Fibroblast of lung (primary cell): Measurements from ENCODE around the gene C2orf81. TPM values are rescaled to one million over a fixed set of nuclear protein-coding genes. Genes with fewer than 3 reads are reported as not detected.

Experiments
- DNase-seq, 2 donors: peaks; one replicate each; pipeline versions ENCODE4 v3.0.0 to v3.0.0-alpha.2; 2010; ENCODE audit warnings: low read depth in 2 of 2
- H2AFZ ChIP-seq: 2 replicates; pipeline ENCODE4 v1.5.1; 2012; ENCODE audit warnings: low read length, control low read depth, inconsistent platforms
- H3K27ac ChIP-seq: 2 replicates; pipeline ENCODE4 v1.5.1; 2011; ENCODE audit warnings: low read length, control low read depth; ENCODE audit not compliant: insufficient read depth
- H3K27me3 ChIP-seq: 2 replicates; pipeline ENCODE4 v1.5.1; 2011; ENCODE audit warnings: mild to moderate bottlenecking, low read length; ENCODE audit not compliant: control insufficient read depth, insufficient read depth
- H3K36me3 ChIP-seq: 2 replicates; pipeline ENCODE4 v1.5.1; 2011; ENCODE audit warnings: low read length; ENCODE audit not compliant: control insufficient read depth, insufficient read depth
- H3K4me1 ChIP-seq: 2 replicates; pipeline ENCODE4 v1.5.1; 2011; ENCODE audit warnings: low read length; ENCODE audit not compliant: control insufficient read depth, insufficient read depth; ENCODE audit errors: extremely low read depth
- H3K4me2 ChIP-seq: 2 replicates; pipeline ENCODE4 v1.5.1; 2011; ENCODE audit warnings: low read length, control low read depth; ENCODE audit not compliant: insufficient read depth; ENCODE audit errors: extremely low read depth
- H3K4me3 ChIP-seq, 4 experiments: fragments of 200-600 bp in 1 of 4; sonication (generic) in 1 of 4; replicated peaks in 1 of 4; 2 replicates each; pipeline ENCODE4 v1.5.1; 2011 to 2016; ENCODE audit warnings: low read length in 4 of 4, low read depth in 3 of 4, mild to moderate bottlenecking in 3 of 4, control low read depth in 2 of 4, inconsistent platforms in 1 of 4, mixed read lengths in 1 of 4; ENCODE audit not compliant: insufficient read depth in 1 of 4; ENCODE audit errors: control extremely low read depth in 1 of 4
- H3K79me2 ChIP-seq: 2 replicates; pipeline ENCODE4 v1.5.1; 2012; ENCODE audit warnings: mild to moderate bottlenecking, low read length, inconsistent platforms; ENCODE audit not compliant: control insufficient read depth, insufficient read depth
- H3K9ac ChIP-seq: 2 replicates; pipeline ENCODE4 v1.5.1; 2011; ENCODE audit warnings: mild to moderate bottlenecking, low read length, control low read depth; ENCODE audit not compliant: insufficient read depth
- H3K9me3 ChIP-seq: 2 replicates; pipeline ENCODE4 v1.5.1; 2012; ENCODE audit warnings: low read depth, low read length; ENCODE audit not compliant: control insufficient read depth, insufficient read depth
- H4K20me1 ChIP-seq: 2 replicates; pipeline ENCODE4 v1.5.1; 2011; ENCODE audit warnings: low read length; ENCODE audit not compliant: control insufficient read depth, insufficient read depth; ENCODE audit errors: extremely low read depth
- EZH2 ChIP-seq: IDR thresholded peaks from 2 replicates; pipeline ENCODE4 v1.5.1; 2012; ENCODE audit warnings: low read length, control low read depth, mild to moderate bottlenecking; ENCODE audit errors: missing control alignments
- polyA plus RNA-seq, 2 donors: library from polyadenylated mRNA; depleted of rRNA in 1 of 2; stranded (reverse) in 1 of 2; unstranded in 1 of 2; fragments of >200 nt; gene quantifications; 2 replicates each; pipeline ENCODE4 v1.2.1, GENCODE V29; 2011 to 2012; ENCODE audit warnings: missing spikeins in 1 of 2
- total RNA-seq: library from RNA; depleted of rRNA; stranded (reverse); fragments of >200 nt; gene quantifications from 2 replicates; pipeline ENCODE4 v1.2.1, GENCODE V29; 2014
- TF ChIP-seq, protein P1 (sequence below), 2 donors: IDR thresholded peaks in 1 of 2; conservative IDR thresholded peaks in 1 of 2; 1 replicate in 1 of 2; 2 replicates in 1 of 2; pipeline ENCODE4 v1.5.1; 2011 to 2012; ENCODE audit warnings: low read length in 2 of 2, control low read depth in 1 of 2, inconsistent platforms in 1 of 2, low read depth in 1 of 2, mild to moderate bottlenecking in 1 of 2

C2orf81 gene
- total and polyA plus RNA-seq, 2 donors (not counting 1 experiment from before 2014, with no cell fraction given), result 0.25 to 1.5 TPM

DNA sequence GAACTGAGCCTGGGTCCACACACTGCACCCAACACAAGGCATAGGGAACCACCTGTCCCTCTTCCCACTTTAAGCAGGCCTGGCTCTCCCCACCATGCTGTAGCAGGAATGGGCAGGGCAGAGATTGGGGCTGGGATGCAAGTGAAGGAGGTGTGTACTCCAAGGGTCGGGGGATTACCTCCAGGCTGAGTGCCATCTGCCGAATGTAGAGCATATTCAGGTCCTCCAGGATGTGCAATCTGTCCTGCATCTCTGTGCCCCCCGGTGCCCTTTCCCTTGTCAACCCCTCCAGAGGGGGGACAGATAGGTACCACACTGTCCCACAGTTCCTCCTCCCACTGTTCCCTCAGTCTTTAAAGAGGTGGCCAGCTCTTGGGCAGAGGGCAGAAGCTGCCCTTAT, 18.0 kb upstream of the C2orf81 start:
- no peak overlapping the region for H3K27ac ChIP-seq
- H4K20me1 ChIP-seq, result no peaks in the 10 kb centered on the region
- peak overlapping the region; percentile 99 for H3K4me2 ChIP-seq
- peak overlapping the region; percentile 68 to 84 (median 77) for H3K4me3 ChIP-seq
- no peak overlapping the region for H2AFZ ChIP-seq
- H3K27me3 ChIP-seq, result no peaks in the 10 kb centered on the region
- no peak for DNase-seq
- H3K36me3 ChIP-seq, result no peaks in the 10 kb centered on the region
- H3K4me1 ChIP-seq, result peaks cover 12% of the 10 kb centered on the region
- H3K79me2 ChIP-seq, result no peaks in the 10 kb centered on the region
- H3K9me3 ChIP-seq, result no peaks in the 10 kb centered on the region
- TF ChIP-seq, protein P1, sequence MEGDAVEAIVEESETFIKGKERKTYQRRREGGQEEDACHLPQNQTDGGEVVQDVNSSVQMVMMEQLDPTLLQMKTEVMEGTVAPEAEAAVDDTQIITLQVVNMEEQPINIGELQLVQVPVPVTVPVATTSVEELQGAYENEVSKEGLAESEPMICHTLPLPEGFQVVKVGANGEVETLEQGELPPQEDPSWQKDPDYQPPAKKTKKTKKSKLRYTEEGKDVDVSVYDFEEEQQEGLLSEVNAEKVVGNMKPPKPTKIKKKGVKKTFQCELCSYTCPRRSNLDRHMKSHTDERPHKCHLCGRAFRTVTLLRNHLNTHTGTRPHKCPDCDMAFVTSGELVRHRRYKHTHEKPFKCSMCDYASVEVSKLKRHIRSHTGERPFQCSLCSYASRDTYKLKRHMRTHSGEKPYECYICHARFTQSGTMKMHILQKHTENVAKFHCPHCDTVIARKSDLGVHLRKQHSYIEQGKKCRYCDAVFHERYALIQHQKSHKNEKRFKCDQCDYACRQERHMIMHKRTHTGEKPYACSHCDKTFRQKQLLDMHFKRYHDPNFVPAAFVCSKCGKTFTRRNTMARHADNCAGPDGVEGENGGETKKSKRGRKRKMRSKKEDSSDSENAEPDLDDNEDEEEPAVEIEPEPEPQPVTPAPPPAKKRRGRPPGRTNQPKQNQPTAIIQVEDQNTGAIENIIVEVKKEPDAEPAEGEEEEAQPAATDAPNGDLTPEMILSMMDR (conservative IDR thresholded peaks at IDR 0.05 in 1 of 2, IDR thresholded peaks at IDR 0.05 in 1 of 2; ENCODE audit: low read depth in 1 of 2, low read length in 2 of 2), result no peak
- TF ChIP-seq EZH2, result no peak
- H3K9ac ChIP-seq, result peak overlapping the region; percentile 48

DNA sequence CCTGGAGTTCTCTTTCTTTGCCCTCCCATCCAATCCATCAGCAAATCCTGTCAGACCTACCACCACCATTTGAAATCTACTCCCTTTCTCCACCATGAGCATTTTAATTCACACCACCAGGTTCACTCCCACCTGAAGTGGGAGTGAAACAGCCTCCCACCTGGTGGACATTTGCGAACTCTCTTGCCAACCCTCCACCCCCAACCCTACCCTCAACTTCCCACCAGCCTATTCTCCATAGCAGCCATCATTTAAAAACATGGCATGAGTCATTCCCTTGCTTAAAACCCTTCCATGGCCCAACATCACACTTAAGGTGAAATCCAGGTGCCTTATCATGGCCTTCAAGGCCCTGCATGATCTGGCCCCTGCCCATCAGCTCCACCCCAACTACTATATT, 16.8 kb upstream of the C2orf81 start:
- H3K4me3 ChIP-seq, result no peak overlapping the region
- no peak overlapping the region for H3K27ac ChIP-seq
- H3K27me3 ChIP-seq, result no peaks in the 10 kb centered on the region
- no peaks in the 10 kb centered on the region for H3K79me2 ChIP-seq
- no peak overlapping the region for H3K9ac ChIP-seq
- H3K36me3 ChIP-seq, result no peaks in the 10 kb centered on the region
- no peak for DNase-seq
- H3K4me1 ChIP-seq, result peaks cover 12% of the 10 kb centered on the region
- H3K4me2 ChIP-seq, result no peak overlapping the region
- TF ChIP-seq, protein P1 (conservative IDR thresholded peaks at IDR 0.05 in 1 of 2, IDR thresholded peaks at IDR 0.05 in 1 of 2; ENCODE audit: low read depth in 1 of 2, low read length in 2 of 2), result no peak
- no peak for TF ChIP-seq EZH2
- no peaks in the 10 kb centered on the region for H4K20me1 ChIP-seq
- H3K9me3 ChIP-seq, result no peaks in the 10 kb centered on the region
- no peak overlapping the region for H2AFZ ChIP-seq

DNA sequence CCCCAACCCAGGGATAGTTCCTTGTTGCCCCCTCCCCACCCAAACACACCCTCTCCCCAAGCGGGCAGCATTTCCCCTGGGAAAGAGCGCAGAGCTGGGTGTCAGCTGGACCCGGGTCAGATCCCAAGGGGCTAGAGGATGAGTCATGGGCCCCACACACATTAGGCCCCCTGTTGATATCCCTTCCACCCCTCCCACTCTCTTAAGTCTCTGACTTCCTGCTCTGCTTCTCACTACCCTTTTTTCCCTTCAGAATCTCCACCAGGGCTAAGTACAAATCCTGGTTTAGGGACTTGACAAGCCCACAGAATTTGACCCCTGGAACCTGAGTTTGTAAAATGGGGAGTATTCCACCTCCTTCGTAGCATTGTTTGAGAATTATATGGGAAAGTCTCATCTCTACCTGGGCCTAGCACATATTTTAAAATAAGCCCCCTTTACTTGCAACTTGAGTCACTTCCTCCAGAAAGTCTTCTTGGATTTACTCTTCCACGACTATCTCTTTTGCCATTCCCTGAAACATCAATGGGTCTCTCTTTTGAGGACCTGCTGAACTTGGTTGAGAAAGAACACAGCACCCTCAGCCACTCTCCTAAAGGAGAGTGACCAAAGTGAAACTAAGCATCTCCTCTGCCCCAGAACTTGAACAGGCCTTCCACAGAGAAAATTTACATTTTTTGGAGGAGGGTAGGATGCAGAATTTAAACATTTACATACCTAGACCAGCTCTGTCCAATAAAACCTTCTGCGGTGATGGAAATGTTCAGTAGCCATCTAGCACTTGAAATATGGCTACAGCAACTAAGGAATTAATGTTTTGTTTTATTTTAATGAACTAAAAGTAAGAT, 15.7 kb upstream of the C2orf81 start:
- H3K79me2 ChIP-seq, result no peaks in the 10 kb centered on the region
- H3K9me3 ChIP-seq, result no peaks in the 10 kb centered on the region
- no peak overlapping the region for H3K27ac ChIP-seq
- H3K9ac ChIP-seq, result no peak overlapping the region
- H2AFZ ChIP-seq, result no peak overlapping the region
- H4K20me1 ChIP-seq, result no peaks in the 10 kb centered on the region
- TF ChIP-seq EZH2, result no peak
- TF ChIP-seq, protein P1 (conservative IDR thresholded peaks at IDR 0.05 in 1 of 2, IDR thresholded peaks at IDR 0.05 in 1 of 2; ENCODE audit: low read depth in 1 of 2, low read length in 2 of 2), result no peak
- H3K36me3 ChIP-seq, result no peaks in the 10 kb centered on the region
- no peak overlapping the region for H3K4me3 ChIP-seq
- no peaks in the 10 kb centered on the region for H3K27me3 ChIP-seq
- H3K4me1 ChIP-seq, result peaks cover 12% of the 10 kb centered on the region
- DNase-seq, result no peak
- H3K4me2 ChIP-seq, result no peak overlapping the region
